ENCODE measurements around the gene NIPAL3.

DNA sequence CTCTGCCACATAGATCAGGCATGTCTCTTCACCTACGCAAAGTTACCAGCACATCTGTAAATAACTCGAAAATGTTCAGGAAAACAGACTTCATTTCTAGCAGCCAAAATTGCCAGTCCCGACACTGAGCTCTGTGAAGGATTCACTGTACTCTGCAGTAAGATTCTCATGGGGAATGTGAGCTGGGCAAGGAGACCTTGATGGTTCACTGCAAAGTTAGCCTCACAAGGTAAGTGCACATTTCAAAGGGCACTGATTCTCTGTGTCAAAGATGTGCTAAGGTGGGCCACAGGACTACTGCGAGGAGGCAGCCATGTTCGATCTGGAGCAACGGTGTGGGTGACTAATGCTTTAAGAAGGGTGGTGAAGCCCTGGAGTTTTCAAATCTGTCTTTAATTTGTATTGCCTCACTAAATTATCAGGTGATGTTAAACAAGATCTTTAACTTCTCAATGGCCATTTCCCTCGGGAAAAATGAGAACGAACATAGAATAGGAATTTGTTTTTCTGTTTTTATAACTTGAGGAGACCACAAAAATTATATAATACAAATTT, 27.2 kb upstream of the NIPAL3 start:
- TF ChIP-seq ZFP3 (CRISPR knock-in tag; IDR thresholded peaks at IDR 0.05) (no peak), CREB5 (CRISPR knock-in tag; IDR thresholded peaks at IDR 0.05; ENCODE audit: low read depth) (no peak), CSDC2 (CRISPR knock-in tag; IDR thresholded peaks at IDR 0.05) (no peak), TOX (CRISPR knock-in tag; IDR thresholded peaks at IDR 0.05; ENCODE audit: borderline replicate concordance) (no peak), ESRRG (CRISPR knock-in tag; IDR thresholded peaks at IDR 0.05) (no peak)
